ENCODE measurements around the gene RHOT2. TPM values are rescaled to one million over a fixed set of nuclear protein-coding genes. Genes with fewer than 3 reads are reported as not detected.

RHOT2 gene
- total RNA-seq, 1 donor from 2014 or later, result 23.5 TPM

DNA sequence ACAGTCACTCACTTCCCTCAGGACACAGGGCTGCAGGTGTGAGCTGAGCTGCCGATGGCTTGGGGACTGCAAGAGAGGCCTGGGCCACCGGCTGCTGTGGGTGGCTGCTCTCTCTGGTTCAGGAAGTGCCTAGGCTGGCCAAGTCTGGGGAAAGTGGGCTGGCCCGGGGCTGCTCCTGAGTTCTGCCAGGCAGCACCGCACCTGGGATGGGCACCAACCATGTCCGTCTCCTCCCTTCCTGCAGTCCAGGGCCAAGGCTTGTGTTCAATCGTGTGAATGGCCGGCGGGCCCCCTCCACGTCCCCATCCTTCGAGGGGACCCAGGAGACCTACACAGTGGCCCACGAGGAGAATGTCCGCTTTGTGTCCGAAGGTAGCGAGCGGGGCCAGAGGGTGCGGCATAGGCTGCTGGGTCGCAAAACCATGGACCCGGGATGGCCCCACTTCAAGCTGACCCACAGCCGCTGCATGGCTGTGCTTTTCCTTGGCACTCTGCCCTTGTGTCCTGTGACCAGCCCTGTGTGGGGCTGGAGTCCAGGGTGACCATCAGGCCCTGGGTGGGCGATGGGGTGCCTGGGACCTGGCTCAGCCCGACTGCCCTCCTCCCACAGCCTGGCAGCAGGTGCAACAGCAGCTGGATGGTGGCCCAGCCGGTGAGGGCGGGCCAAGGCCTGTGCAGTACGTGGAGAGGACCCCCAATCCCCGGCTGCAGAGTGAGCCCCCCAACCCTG, 20.6 kb upstream of the RHOT2 start:
- DNase-seq (ENCODE audit: low read depth in 2 of 2), result no peak

DNA sequence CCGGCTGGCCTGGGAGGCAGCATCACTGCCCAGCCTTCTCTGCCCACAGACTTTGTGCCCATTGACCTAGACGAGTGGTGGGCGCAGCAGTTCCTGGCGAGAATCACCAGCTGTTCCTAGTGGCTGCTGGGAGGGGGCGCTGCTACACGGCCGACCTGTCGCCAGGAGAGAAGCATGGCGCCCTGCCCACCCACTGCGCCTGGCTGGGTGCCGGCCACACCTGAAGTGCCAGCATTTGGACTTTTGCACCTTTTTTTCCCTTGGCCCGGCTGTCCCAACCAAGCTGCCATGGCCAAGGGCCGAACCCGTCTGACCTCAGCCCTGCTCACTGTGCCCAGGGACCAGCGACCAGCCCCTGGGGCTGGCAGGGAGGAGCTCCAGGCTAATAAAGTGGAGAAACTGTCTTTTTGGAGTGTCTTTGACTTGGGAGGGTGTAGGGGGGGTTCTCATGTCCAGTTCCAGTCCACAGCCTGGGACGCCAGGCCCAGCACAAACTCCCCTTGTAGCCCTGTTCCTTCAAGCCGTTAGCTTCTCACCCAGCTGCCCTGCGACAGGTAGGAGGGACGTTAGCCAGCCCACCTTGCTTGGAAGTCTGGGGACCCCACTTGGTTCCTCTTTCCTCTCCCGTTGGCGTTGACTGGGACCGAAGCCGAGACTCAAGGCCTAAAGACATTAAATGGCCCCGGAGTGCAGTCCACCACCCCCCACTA, 19.7 kb upstream of the RHOT2 start:
- peak in 1 of 2 donors; percentile 27 for DNase-seq (ENCODE audit: low read depth in 2 of 2)

DNA sequence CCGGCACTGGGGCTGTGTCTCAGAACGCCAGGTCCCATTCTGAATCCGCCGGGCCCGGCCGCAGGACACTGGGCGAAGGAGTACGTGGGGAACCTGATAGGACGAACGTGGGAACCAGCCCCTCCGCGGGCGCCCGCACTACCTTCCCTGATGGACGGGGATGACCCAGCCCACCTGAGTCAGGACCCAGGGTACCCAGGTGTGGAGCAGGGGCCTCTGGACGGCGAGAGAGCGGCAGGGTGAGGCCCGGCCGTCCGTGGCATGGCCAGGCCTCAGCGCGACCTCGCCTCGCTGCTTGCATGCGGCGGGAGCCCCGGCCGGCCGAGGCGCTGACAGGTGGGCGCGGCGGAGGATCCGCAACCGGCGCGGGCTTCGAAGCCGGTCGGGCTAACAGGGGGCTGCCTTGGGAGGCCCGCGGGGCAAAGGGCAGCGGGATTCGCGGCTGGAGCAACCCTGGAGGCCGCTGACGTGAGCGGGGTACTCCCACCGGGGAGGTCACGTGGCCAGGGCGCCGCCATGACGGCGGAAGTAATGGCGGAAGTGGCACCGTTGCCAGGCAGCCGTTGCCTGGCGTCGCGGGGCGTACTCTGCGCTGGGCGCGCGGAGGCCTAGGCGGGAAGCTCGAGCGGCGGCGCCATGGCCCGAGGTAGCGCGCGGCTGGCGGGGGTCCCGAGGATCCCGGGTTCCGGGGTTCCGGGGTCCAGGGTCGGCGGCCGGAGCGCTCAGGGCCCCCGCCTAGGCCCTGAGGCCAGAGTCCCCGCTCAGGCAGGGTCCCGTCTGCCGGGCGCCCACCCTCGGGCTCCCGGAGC, 18.9 kb upstream of the RHOT2 start, which contains the start of gene WDR90:
Gene WDR90, plus strand, starts transcription at position 585 of the 809 bp plus-strand sequence. Its CDS starts 52 bp downstream, at position 637.
- peak; percentile 82 to 91 for DNase-seq (ENCODE audit: low read depth in 2 of 2)

DNA sequence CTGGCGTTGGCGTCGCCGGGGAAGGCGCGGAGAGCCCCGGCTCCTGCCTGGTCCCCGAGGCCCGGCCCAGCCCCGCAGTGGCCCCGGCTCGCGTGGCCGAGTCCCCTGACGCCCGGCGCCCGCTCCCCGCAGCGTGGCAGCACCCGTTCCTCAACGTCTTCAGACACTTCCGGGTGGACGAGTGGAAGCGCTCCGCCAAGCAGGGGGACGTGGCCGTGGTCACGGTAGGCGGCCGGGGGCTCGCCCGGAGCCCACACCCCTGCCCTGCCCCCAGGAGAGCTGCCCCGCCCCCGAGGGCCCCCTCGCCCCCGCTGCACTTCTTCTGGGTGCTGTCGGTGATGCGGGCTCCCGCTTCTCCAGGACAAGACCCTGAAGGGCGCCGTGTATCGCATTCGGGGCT, 18.3 kb upstream of the RHOT2 start:
- no peak for DNase-seq (ENCODE audit: low read depth in 2 of 2)

DNA sequence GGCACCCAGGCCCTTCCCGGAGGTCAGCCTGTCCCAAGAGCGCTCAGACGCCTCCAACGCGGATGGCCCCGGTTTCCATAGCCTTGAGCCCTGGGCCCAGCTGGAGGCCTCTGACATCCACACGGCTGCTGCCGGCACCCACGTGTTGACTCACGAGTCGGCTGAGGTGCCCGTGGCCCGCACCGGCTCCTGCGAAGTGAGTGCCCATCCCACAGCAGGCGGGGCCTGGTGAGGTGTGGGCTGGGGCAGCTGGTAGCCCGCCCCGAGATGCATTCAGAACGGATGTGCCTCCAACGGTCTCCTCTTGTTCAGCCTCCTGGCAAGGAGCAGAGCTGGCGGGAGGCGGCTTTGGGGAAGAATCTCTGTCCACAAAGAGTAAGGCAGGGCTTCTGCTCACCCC, 16.1 kb upstream of the RHOT2 start:
- DNase-seq (ENCODE audit: low read depth in 2 of 2), result no peak

DNA sequence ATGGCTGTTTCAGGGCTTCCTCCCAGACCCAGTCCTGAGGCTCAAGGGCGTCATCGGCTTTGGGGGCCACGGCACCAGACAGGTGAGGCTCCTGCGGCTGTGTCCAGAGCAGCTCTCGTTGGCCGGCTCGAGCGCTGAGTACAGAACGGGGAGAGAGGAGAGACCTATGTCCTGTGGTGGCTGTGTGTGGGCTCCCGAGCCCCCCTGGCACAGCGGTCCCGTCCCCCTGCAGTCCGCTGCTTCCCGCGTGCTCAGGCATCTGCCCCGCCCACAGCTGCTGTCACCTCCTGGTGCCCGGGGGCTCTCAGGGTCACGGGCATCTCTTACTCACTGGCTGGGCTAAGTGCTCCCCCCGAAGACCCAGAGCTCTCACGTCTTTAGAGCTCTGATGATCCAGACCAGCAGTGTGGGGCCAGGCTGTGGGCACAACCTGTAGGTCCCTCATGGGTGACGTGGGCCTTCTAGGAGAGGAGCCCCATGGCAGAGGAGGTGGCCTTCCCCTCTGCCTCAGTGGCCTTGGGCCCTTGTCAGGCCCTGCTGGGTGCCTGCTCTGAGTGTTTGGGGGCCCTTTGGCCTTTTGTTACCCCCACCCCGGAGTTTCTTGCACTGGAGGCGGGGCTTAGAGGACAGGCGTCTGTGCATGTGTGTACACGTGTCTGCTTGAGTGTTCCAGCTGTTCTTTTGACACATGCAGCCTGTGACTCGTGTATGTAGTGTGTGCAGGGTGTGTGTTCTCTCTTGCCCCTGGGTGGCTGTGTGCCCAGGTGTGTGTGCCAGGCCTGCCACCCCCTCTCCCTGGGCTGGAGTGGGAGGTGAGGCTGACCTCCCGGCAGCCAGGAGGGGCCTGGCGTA, 15.3 kb upstream of the RHOT2 start:
- no peak for DNase-seq (ENCODE audit: low read depth in 2 of 2)

DNA sequence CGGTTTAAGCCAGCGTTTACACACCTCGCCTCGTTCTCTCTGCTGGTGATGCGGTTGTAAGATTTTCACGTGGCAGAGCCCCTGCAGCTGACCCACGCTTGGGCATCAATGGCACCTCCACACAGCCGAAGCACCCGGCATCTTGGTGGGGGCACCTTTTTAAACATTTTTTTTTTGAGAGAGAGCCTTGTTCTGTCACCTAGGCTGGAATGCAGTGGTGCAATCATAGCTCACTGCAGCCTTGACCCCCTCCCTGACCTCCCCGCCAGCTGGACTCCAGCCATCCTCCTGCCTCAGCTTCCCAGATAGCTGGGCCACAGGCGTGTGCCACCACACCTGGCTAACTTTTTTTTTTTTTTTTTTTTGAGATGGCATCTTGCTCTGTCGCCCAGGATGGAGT, 13.9 kb upstream of the RHOT2 start:
- DNase-seq (ENCODE audit: low read depth in 2 of 2), result no peak

DNA sequence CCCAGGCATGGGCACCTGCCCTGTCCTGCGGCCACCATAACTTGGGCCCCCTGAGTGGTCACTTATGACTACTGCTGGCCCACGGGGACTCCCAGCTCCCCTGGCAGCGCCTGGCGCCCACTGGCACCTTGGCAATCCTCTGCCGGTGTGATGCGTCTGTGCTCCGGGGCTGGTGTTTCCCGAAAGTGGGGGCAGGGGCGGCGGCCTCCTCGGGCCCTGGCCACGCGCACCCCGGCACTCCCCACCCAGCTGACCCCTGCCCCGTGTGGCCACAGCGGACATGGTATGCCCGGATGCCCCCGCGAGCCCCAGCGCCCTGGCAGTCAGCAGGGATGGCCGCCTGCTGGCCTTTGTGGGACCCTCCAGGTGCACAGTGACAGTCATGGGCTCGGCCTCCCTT, 10.4 kb upstream of the RHOT2 start:
- DNase-seq (ENCODE audit: low read depth in 2 of 2), result no peak

DNA sequence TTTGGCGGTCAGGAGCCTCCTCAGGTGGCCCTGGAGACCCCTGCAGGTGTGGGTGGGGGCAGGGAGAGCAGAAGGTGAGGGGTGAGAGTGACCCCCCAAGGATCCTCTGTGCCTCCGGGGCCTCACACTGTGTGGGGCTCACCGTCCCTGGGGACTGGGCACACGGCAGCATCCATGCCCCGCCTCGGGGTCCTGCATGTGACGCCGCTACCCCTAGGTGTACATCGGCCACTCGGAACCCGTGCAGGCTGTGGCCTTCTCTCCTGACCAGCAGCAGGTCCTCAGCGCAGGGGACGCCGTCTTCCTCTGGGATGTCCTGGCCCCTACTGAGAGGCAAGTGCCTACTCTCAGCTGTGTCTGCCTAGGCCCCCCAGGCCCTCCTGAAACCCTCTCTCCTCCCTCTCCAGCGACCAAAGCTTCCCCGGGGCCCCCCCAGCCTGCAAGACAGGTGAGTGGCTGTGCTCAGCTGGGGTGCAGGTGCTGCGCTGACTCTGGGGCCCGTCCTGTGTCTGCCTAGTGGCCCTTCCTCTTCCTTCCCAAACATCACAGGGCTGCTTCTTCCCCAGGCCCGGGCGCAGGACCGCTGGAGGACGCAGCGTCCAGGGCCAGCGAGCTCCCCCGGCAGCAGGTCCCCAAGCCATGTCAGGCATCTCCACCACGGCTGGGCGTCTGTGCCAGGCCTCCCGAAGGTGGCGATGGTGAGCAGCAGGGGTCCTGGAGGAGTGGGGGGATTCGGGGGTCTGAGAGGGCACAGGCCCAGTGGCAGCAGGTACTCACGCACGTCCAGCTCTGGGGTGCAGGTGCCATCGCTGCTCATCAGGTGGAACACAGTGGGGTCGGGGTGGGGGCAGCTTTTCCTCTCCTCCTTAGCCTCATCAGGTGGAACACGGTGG, 9.0 kb upstream of the RHOT2 start:
- no peak for DNase-seq (ENCODE audit: low read depth in 2 of 2)

DNA sequence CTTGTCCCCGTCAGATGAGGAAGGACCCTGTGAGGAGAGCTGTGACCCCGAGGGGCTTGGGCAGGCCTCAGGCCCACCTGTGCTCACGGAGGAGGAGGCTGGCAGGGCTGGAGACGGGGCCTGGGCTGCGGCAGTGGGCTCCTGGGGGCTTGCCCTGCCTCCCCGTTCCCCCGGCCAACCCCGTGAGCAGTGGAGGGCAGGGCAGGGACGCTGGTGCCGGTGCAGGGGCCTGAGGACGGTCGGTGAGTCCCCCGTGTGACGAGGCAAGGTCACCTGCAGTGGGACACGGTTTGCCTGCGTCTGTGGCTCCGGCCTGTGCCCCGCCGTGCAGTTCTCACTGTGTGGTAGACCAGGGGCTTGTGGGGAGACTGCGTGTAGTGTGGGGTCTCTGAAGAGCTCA, 8.3 kb upstream of the RHOT2 start:
- no peak for DNase-seq (ENCODE audit: low read depth in 2 of 2)

DNA sequence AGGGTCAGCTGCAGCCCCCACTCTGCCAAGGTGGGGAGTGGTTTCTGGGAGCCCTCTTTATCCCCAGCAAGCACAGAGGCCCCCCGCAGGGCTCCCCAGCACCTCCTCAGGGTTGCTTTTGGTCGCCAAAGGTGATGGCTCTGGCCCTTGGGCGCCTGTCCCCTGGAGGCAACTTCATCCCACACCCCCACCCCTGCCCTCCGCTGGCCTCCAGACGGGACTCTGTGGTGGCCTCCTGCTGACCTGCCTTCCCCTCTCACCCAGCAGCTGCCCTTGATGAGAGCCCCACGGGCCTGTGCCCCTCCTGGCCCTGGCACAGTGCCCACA, 7.8 kb upstream of the RHOT2 start:
- no peak for DNase-seq (ENCODE audit: low read depth in 2 of 2)

DNA sequence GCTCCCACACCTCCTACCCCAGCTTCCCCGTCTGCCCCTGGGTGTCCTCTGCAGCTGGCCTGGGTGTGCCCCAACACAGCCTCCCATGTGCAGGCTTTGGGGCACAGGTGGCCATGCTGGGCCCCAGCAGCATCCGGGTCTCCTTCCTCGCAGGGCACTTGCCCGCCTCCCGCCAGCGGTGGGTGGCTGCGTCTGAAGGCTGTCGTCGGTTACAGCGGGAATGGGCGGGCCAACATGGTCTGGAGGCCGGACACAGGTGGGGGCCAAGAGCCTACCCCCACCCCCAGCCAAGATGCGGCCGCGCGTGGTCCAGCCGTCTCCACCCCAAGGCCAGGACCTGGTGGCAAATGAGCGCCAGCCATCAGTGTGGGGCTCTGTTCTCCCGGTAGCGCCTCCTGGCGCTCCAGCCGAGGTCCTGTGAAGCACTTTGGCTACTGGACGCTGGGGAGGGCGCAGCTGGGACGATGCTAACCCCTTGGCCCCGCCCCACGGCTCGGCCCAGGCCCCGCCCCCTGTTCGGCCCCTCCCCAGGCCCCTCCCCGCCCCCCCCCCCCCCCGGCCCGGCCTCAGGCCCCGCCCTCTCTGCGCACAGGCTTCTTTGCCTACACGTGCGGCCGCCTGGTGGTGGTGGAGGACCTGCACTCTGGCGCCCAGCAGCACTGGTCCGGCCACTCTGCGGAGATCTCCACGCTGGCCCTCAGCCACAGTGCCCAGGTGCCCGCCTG, 7.3 kb upstream of the RHOT2 start:
- DNase-seq (ENCODE audit: low read depth in 2 of 2), result peak; percentile 77 to 93

DNA sequence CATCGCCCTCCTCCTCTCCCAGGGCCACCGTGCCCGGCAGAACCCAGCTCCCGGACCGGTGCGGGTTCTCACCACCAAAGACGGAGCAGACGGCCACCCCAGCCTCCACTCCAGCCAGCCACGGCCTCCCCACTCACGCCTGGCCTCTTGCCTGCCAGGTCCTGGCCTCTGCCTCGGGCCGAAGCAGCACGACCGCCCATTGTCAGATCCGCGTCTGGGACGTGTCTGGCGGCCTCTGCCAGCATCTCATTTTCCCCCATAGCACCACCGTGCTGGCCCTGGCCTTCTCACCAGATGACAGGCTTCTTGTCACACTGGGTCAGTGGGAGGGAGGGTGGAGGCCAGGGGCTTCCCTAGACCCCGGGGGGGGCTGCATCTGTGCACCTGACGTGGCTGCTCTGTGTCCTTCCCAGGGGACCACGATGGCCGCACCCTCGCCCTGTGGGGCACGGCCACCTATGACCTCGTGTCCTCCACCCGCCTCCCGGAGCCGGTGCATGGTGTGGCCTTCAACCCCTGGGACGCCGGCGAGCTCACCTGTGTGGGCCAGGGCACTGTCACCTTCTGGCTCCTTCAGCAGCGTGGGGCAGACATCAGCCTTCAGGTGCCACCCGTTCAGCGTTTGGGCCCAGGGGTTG, 6.6 kb upstream of the RHOT2 start:
- DNase-seq (ENCODE audit: low read depth in 2 of 2), result no peak

DNA sequence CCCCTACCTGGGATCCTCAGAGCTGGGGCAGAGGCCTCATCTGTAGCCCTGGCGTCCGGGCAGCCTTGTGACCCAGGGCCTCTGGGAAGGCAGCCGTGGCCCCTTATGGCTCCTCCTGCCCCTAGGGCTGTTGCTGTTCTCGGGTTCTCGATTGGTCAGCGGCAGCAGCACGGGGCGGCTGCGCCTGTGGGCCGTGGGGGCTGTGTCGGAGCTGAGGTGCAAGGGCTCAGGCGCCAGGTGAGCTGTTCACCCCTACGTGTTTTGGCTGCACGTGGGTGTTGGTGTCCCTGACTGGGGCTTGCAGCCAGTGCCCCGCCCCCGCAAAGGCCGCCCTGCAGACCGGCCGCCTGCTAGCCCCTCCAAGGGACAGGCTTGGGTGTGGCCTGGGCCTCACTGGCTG, 5.8 kb upstream of the RHOT2 start:
- DNase-seq (ENCODE audit: low read depth in 2 of 2), result no peak

DNA sequence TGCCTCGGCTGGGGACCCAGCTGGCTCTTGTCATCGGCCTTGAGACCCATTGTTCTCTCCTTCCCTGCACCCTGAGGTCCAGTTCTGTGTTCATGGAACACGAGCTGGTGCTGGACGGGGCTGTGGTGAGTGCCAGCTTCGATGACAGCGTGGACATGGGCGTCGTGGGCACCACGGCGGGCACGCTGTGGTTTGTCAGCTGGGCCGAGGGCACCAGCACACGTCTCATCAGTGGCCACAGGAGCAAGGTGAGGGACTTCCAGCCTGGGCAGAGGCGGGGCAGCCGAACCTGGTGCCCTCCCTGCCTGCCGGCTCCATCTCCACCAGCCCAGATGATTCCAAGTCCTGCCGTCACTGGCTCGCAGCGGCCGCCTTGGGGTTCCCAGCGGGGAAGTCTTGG, 5.3 kb upstream of the RHOT2 start:
- no peak for DNase-seq (ENCODE audit: low read depth in 2 of 2)

DNA sequence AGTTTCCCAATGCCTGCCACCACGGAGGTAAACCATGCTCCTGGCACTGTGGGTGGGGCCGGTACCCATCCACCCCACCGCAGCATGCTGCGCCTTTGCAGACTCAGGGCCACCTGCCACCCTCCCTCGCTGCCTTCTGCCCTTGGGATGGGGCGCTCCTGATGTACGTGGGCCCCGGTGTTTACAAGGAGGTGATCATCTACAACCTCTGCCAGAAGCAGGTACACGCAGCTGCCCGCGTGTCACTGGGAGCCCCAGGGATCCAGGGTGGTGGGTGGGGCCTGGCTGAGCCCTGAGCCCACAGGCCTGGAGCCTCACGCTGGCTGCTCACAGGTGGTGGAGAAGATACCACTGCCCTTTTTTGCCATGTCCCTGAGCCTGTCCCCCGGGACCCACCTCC, 1.4 kb upstream of the RHOT2 start:
- no peak for DNase-seq (ENCODE audit: low read depth in 2 of 2)

DNA sequence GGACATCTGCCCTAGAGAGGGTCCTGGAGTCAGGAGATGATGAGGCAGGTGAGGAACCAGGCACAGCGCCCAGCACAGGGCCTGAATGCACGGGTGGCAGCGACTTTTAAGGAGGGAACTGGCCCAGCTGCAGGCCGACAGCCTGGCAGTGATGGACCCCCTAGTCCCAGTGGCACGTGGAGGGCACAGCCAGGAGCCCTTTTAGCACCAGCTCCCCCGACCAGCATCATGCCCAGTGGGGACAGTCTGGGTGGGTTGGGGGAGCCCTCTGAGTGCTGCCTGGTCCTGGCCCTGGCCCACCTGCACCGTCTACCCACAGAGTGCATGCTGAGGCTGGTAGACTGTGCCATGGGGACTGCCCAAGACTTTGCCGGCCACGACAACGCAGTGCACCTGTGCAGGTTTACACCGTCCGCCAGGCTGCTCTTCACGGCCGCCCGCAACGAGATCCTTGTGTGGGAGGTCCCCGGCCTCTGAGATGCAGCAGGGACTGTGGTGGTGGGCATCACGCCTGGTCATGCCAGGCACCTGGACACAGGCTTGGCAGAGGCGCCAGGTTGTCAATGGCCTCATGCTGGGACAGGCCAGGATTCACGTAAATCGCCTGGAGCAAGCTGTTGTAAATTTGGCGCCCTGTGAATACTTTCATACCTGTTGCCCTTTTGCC, 686 bp upstream of the RHOT2 start:
- DNase-seq (ENCODE audit: low read depth in 2 of 2), result no peak

DNA sequence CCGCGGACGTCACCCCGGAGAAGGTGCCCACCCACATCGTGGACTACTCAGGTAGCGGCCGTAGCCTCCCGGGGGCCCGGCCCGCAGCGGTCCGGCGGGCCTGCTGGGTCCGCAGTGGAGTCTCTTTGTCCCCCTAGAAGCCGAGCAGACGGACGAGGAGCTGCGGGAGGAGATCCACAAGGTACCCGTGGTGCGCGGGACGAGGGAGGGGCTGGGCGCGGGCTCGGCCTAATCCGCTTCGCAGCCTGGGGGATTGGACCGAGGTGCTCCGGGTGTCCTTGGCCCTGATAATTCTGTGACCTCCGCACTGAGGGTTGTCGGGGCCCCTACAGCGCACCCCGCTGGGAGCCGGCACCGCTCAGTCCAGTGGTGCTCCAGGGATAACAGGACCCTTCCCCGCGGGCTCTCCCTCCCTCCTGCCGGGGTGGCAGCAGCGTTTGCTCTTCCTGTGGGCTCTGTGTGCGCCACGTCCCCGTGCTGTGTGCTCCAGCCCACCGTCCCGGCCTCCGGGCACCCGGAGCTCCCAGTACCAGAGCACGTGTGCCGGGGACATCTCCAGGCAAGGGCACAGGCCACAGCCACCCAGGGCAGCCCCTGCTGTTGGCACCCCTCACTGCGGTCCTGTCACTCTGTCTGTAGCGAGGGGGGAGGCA, 713 bp downstream of the RHOT2 start:
- DNase-seq (ENCODE audit: low read depth in 2 of 2), result peak in 1 of 2 donors; percentile 18
